Parathyroid adenoma (tissue), 2 donors: ENCODE results near the gene LRP8.

Source experiments
- H2AFZ ChIP-seq: fragments of 300-600 bp; sonication (generic); one replicate; pipeline ENCODE4 v1.7.0; 2017; ENCODE audit warnings: antibody characterized with exemption, mild to moderate bottlenecking
- H3K27ac ChIP-seq: fragments of 300-600 bp; sonication (generic); one replicate; pipeline ENCODE4 v1.7.0; 2017
- H3K27me3 ChIP-seq: fragments of 300-600 bp; sonication (generic); one replicate; pipeline ENCODE4 v1.7.0; 2017; ENCODE audit warnings: low read length; ENCODE audit not compliant: control insufficient read depth, insufficient read depth
- H3K36me3 ChIP-seq: fragments of 300-600 bp; sonication (generic); one replicate; pipeline ENCODE4 v1.7.0; 2017; ENCODE audit warnings: low read length; ENCODE audit not compliant: control insufficient read depth, insufficient read depth
- H3K4me1 ChIP-seq: fragments of 300-600 bp; sonication (generic); one replicate; pipeline ENCODE4 v1.7.0; 2017; ENCODE audit warnings: control low read depth
- H3K4me2 ChIP-seq: fragments of 300-600 bp; sonication (generic); one replicate; pipeline ENCODE4 v1.7.0; 2017; ENCODE audit warnings: low read length
- H3K4me3 ChIP-seq: fragments of 300-600 bp; sonication (generic); one replicate; pipeline ENCODE4 v1.7.0; 2017; ENCODE audit warnings: low read depth, low read length
- H3K79me2 ChIP-seq: fragments of 300-600 bp; sonication (generic); one replicate; pipeline ENCODE4 v1.7.0; 2017; ENCODE audit warnings: control low read depth
- H3K9ac ChIP-seq: fragments of 300-600 bp; sonication (generic); one replicate; pipeline ENCODE4 v1.7.0; 2017; ENCODE audit warnings: mild to moderate bottlenecking
- H3K9me3 ChIP-seq: fragments of 300-600 bp; sonication (generic); one replicate; pipeline ENCODE4 v1.7.0; 2017; ENCODE audit warnings: low read length; ENCODE audit not compliant: control insufficient read depth
- CTCF ChIP-seq: fragments of 300-600 bp; sonication (generic); IDR thresholded peaks from one replicate; pipeline ENCODE4 v1.7.0; 2017; ENCODE audit warnings: antibody characterized with exemption, mild to moderate bottlenecking
- donor health status: primary hyperparathyroidism.

The LRP8 gene

GRCh38 chr1:53366901-53367502 lies 39.1 kb upstream of the LRP8 start:
- no peaks in the 10 kb centered on the region for H3K79me2 ChIP-seq
- H3K4me3 ChIP-seq = no peak overlapping the region
- H3K27ac ChIP-seq = no peak overlapping the region

GRCh38 chr1:53365437-53366063 lies 37.7 kb upstream of the LRP8 start:
- Histone ChIP-seq H3K9ac (no peak overlapping the region), H3K9me3 (no peaks in the 10 kb centered on the region), H3K27me3 (no peaks in the 10 kb centered on the region), H2AFZ (no peak overlapping the region), H3K4me2 (no peak overlapping the region), H3K27ac (no peak overlapping the region), H3K36me3 (no peaks in the 10 kb centered on the region), H3K4me1 (no peaks in the 10 kb centered on the region), H3K79me2 (no peaks in the 10 kb centered on the region), H3K4me3 (no peak overlapping the region)
- TF ChIP-seq CTCF = no peak

More at GRCh38 chr1:53366901-53367502, 39.1 kb upstream of the LRP8 start:
- Histone ChIP-seq H3K36me3 (no peaks in the 10 kb centered on the region), H3K27me3 (no peaks in the 10 kb centered on the region), H3K4me2 (no peak overlapping the region), H2AFZ (no peak overlapping the region), H3K9me3 (no peaks in the 10 kb centered on the region), H3K9ac (no peak overlapping the region), H3K4me1 (no peaks in the 10 kb centered on the region)
- TF ChIP-seq CTCF = no peak

GRCh38 chr1:53362851-53363642 lies 35.2 kb upstream of the LRP8 start:
- H3K4me2 ChIP-seq = no peak overlapping the region
- no peaks in the 10 kb centered on the region for H3K9me3 ChIP-seq
- H3K27ac ChIP-seq = no peak overlapping the region
- H3K4me1 ChIP-seq = no peaks in the 10 kb centered on the region
- no peak for TF ChIP-seq CTCF
- no peak overlapping the region for H2AFZ ChIP-seq
- no peak overlapping the region for H3K4me3 ChIP-seq
- H3K36me3 ChIP-seq = no peaks in the 10 kb centered on the region
- no peaks in the 10 kb centered on the region for H3K79me2 ChIP-seq
- no peaks in the 10 kb centered on the region for H3K27me3 ChIP-seq
- no peak overlapping the region for H3K9ac ChIP-seq

GRCh38 chr1:53362270-53362669 lies 34.4 kb upstream of the LRP8 start:
- TF ChIP-seq CTCF = no peak
- H3K9ac ChIP-seq = no peak overlapping the region
- H3K27me3 ChIP-seq = no peaks in the 10 kb centered on the region

More at GRCh38 chr1:53362270-53362669, 34.4 kb upstream of the LRP8 start:
- H3K36me3 ChIP-seq = no peaks in the 10 kb centered on the region
- no peaks in the 10 kb centered on the region for H3K9me3 ChIP-seq
- no peaks in the 10 kb centered on the region for H3K79me2 ChIP-seq
- H2AFZ ChIP-seq = no peak overlapping the region
- no peak overlapping the region for H3K27ac ChIP-seq
- no peak overlapping the region for H3K4me2 ChIP-seq
- H3K4me3 ChIP-seq = no peak overlapping the region
- no peaks in the 10 kb centered on the region for H3K4me1 ChIP-seq
